ENCODE data around the gene CASK. TPM values are rescaled to one million over a fixed set of nuclear protein-coding genes. Genes with fewer than 3 reads are reported as not detected.
A peak's percentile ranks its signal among the peaks of the same experiment; 100 is the strongest.

Gene CASK
- total and polyA plus RNA-seq, 7 experiments from 2014 or later: 5.6 to 72.4 (median 43.5) TPM

DNA sequence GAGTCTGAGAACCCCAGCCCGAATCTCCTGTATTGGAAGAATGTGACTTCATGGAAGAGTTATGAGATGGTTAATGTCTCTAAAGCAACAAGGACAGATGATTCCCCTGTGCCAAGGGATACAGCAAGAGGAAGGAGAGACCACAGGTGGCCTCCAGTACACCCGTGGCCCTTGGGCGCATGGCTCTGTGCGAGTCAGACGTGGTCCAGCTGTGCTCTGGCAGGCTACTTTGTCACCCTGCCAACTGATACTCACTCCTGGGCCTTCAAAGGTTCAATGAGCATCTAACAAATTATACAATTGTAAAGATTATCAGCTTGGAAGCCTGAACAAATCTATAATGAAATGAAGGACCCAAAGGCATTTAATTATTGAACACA lies 404.5 kb downstream of the CASK start:
- ChIA-PET CTCF (no interaction called here), POLR2A (no interaction called here)
- Mint-ChIP-seq H3K27ac (peak overlapping the region in 2 of 9 donors; percentile 48 to 58), H3K36me3 (peaks cover 0 to 11% (median 4%) of the 10 kb centered on the region in 5 donors), H3K4me3 (no peak overlapping the region), H3K4me1 (peaks cover 0 to 26% (median 7%) of the 10 kb centered on the region in 7 donors), H3K27me3 (no peaks in the 10 kb centered on the region), H3K9me3 (no peaks in the 10 kb centered on the region)
- ATAC-seq (no peak), DNase-seq (no peak)
- Histone ChIP-seq H3K27ac (ENCODE audit: low read depth, low read length) (no peak overlapping the region), H3K27me3 (ENCODE audit: control insufficient read depth in 2 of 2, insufficient read depth in 2 of 2, low read length in 2 of 2) (no peaks in the 10 kb centered on the region), H3K9me3 (ENCODE audit: control insufficient read depth in 2 of 3, low read length in 3 of 3) (no peaks in the 10 kb centered on the region), H3K4me1 (ENCODE audit: control insufficient read depth in 2 of 2, insufficient read depth in 2 of 2, low read length in 2 of 2) (no peaks in the 10 kb centered on the region), H3K4me3 (ENCODE audit: low read length) (no peak overlapping the region), H3K36me3 (ENCODE audit: control insufficient read depth in 2 of 3, insufficient read depth in 3 of 3, low read length in 3 of 3) (peaks cover 0 to 3% (median 0%) of the 10 kb centered on the region in 3 experiments)
- intact Hi-C loops (cut with micrococcal nuclease): no loop called here

DNA sequence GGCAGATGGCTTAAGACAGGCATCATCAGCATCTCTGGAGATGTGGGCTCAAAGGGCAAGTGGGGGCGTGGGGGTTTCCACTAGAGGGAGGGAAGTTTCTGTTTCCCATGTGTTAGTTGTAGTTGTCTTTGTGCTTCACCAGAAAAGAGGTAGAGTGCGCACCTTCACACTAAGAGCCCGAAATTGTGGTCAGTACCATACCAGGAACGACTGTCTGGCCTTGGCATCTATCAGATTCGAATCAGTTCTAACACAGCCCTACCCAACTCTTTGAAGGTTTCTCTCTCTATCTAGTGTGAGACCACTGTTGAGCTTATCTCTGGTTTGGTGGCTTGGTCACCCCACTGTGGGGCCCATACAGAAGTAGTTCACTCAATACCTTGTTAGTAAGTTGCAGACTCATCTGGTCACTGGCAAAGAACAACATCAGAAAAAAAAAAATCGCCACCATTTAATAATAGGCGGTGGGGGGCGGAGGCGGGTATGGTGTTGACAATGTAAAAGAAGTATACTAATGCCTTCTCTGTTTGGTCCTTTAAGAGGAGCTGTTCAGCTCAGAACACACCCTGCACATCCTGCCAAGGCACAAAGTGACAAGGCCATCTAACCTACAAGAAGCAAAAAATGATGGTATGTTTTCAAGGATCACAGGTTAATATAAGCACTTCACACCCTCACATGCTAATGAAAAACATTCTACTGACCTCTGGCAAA lies 405.1 kb downstream of the CASK start:
- Mint-ChIP-seq H3K27ac (peak overlapping the region in 3 of 9 donors; percentile 20 to 58 (median 48)), H3K36me3 (peaks cover 0 to 11% (median 4%) of the 10 kb centered on the region in 5 donors), H3K4me3 (no peak overlapping the region), H3K4me1 (peaks cover 0 to 31% (median 8%) of the 10 kb centered on the region in 7 donors), H3K27me3 (no peaks in the 10 kb centered on the region), H3K9me3 (no peaks in the 10 kb centered on the region)
- Histone ChIP-seq H3K4me3 (ENCODE audit: low read length) (no peak overlapping the region), H3K27me3 (ENCODE audit: control insufficient read depth in 2 of 2, insufficient read depth in 2 of 2, low read length in 2 of 2) (no peaks in the 10 kb centered on the region), H3K4me1 (ENCODE audit: control insufficient read depth in 2 of 2, insufficient read depth in 2 of 2, low read length in 2 of 2) (no peaks in the 10 kb centered on the region), H3K36me3 (ENCODE audit: control insufficient read depth in 2 of 3, insufficient read depth in 3 of 3, low read length in 3 of 3) (peaks cover 0 to under 1% (median 0%) of the 10 kb centered on the region in 3 experiments), H3K9me3 (ENCODE audit: control insufficient read depth in 2 of 3, low read length in 3 of 3) (no peaks in the 10 kb centered on the region), H3K27ac (ENCODE audit: low read depth, low read length) (no peak overlapping the region)
- POLR2A ChIA-PET: no interaction called here
- intact Hi-C loops (cut with micrococcal nuclease): no loop called here
- DNase-seq: peak in 1 of 9 donors; percentile 45
- CTCF ChIA-PET: interaction anchor here (0.7 kb wide), 1 partner anchor 12 kb away, joined by 3 read pairs; no protein-coding TSS in a partner anchor
- ATAC-seq: no peak

DNA sequence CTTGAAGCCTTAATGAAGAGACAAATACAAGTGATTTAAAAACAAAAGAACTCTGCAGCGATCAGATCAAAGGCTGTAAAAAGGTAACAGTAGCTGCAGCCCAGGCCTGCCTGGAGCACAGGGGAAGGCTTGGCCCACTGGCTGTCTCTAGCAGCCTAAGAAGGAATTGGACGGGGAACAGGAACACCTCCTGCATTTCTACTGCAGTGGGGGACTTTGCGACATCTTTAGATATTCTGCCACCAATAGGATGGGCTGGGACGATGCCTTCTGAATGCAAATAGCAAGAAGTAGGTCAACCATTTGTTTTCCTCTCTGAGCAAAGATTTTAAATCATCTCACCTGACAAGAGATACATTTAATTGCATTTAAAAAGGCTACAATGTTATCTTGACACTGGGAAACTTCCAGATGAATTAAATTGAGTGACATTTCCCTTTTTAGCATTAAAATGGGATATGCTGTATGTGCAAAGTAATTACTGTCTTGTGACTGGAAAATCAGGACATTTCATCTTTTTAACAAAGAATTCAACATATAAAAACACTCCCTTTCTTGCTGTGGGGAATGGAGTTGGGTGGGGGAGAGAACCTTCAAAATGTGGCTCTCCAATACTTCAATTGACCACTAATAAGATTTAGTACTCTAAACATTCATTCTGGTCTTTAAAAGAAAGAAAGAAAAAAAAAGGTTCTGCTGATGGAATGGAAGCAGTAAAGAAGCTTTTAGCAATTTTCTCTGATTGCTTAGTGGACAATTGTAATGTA lies 406.2 kb downstream of the CASK start:
- Histone ChIP-seq H3K4me3 (ENCODE audit: low read length) (no peak overlapping the region), H3K36me3 (ENCODE audit: control insufficient read depth in 2 of 3, insufficient read depth in 3 of 3, low read length in 3 of 3) (no peaks in the 10 kb centered on the region), H3K27me3 (ENCODE audit: control insufficient read depth in 2 of 2, insufficient read depth in 2 of 2, low read length in 2 of 2) (no peaks in the 10 kb centered on the region), H3K27ac (ENCODE audit: low read depth, low read length) (no peak overlapping the region), H3K4me1 (ENCODE audit: control insufficient read depth in 2 of 2, insufficient read depth in 2 of 2, low read length in 2 of 2) (peaks cover 0 to 1% of the 10 kb centered on the region in 2 donors), H3K9me3 (ENCODE audit: control insufficient read depth in 2 of 3, low read length in 3 of 3) (no peaks in the 10 kb centered on the region)
- CTCF ChIA-PET: no interaction called here
- POLR2A ChIA-PET: no interaction called here
- no peak for ATAC-seq
- no peak for DNase-seq
- intact Hi-C loops (cut with micrococcal nuclease): no loop called here
- Mint-ChIP-seq H3K4me1 (peaks cover 0 to 36% (median 8%) of the 10 kb centered on the region in 7 donors), H3K27ac (peak overlapping the region in 5 of 9 donors; percentile 2 to 76 (median 28)), H3K4me3 (no peak overlapping the region), H3K27me3 (no peaks in the 10 kb centered on the region), H3K9me3 (no peaks in the 10 kb centered on the region), H3K36me3 (peaks cover 0 to 11% (median 4%) of the 10 kb centered on the region in 5 donors)

DNA sequence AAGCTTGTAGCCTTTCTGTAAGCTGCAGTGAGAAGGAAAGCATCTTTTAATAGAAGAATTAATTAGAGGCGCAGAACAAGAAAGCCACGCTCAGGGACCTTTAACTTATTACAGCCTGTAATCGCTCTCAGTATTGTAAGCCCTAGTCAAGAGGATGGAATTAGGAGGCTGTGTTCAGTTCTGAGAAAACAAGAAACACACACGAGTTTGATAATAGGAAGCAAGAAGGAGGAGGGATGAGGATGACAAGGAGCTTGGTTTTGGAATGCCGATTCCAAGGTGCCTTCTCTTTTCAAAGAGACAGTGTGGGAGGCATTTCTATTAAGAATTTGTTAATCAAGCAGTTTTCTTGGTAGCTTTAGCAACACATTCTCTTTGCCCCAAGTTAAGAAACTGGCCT lies 406.9 kb downstream of the CASK start:
- intact Hi-C loops (cut with micrococcal nuclease): no loop called here
- Mint-ChIP-seq H3K36me3 (peaks cover 0 to 11% (median 4%) of the 10 kb centered on the region in 5 donors), H3K4me3 (no peak overlapping the region), H3K27ac (peak overlapping the region in 4 of 9 donors; percentile 18 to 41 (median 30)), H3K4me1 (peaks cover 0 to 39% (median 8%) of the 10 kb centered on the region in 7 donors), H3K27me3 (no peaks in the 10 kb centered on the region), H3K9me3 (no peaks in the 10 kb centered on the region)
- H3K27ac ChIP-seq (ENCODE audit: low read depth, low read length): no peak overlapping the region
- H3K36me3 ChIP-seq (ENCODE audit: control insufficient read depth in 2 of 3, insufficient read depth in 3 of 3, low read length in 3 of 3): no peaks in the 10 kb centered on the region
- ChIA-PET CTCF (no interaction called here), POLR2A (no interaction called here)
- no peak for DNase-seq
- no peak overlapping the region for H3K4me3 ChIP-seq (ENCODE audit: low read length)
- peaks cover 0 to 3% of the 10 kb centered on the region in 2 donors for H3K4me1 ChIP-seq (ENCODE audit: control insufficient read depth in 2 of 2, insufficient read depth in 2 of 2, low read length in 2 of 2)
- no peaks in the 10 kb centered on the region for H3K27me3 ChIP-seq (ENCODE audit: control insufficient read depth in 2 of 2, insufficient read depth in 2 of 2, low read length in 2 of 2)
- no peak for ATAC-seq
- H3K9me3 ChIP-seq (ENCODE audit: control insufficient read depth in 2 of 3, low read length in 3 of 3): no peaks in the 10 kb centered on the region

DNA sequence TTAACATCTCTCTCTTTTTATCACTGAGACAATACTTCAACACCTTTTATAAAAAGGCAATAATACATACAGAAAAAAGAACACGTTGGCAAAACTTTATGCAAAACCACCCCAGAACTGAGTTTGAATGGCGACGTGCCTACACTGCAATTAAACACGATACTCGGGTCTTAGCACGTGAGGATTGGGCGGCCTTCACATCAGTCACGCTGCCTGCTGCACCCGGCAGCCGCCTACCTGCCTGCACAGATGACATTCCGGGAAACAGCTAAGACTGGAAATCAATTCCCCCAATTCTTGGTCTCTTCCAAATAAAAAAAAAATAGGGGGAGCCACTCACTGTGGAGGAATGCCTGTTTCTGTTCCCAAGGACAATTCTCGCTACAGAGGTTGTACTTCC lies 408.0 kb downstream of the CASK start:
- Mint-ChIP-seq H3K36me3 (peaks cover 0 to 9% (median 4%) of the 10 kb centered on the region in 5 donors), H3K4me3 (no peak overlapping the region), H3K9me3 (no peaks in the 10 kb centered on the region), H3K4me1 (peaks cover 0 to 43% (median 8%) of the 10 kb centered on the region in 7 donors), H3K27ac (peak overlapping the region in 2 of 9 donors; percentile 2 to 28), H3K27me3 (no peaks in the 10 kb centered on the region)
- CTCF ChIA-PET: no interaction called here
- Histone ChIP-seq H3K27me3 (ENCODE audit: control insufficient read depth in 2 of 2, insufficient read depth in 2 of 2, low read length in 2 of 2) (no peaks in the 10 kb centered on the region), H3K4me3 (ENCODE audit: low read length) (no peak overlapping the region), H3K27ac (ENCODE audit: low read depth, low read length) (no peak overlapping the region), H3K4me1 (ENCODE audit: control insufficient read depth in 2 of 2, insufficient read depth in 2 of 2, low read length in 2 of 2) (peaks cover 0 to 3% of the 10 kb centered on the region in 2 donors), H3K9me3 (ENCODE audit: control insufficient read depth in 2 of 3, low read length in 3 of 3) (no peaks in the 10 kb centered on the region), H3K36me3 (ENCODE audit: control insufficient read depth in 2 of 3, insufficient read depth in 3 of 3, low read length in 3 of 3) (no peaks in the 10 kb centered on the region)
- POLR2A ChIA-PET: no interaction called here
- intact Hi-C loops (cut with micrococcal nuclease): no loop called here
- no peak for DNase-seq
- no peak for ATAC-seq

DNA sequence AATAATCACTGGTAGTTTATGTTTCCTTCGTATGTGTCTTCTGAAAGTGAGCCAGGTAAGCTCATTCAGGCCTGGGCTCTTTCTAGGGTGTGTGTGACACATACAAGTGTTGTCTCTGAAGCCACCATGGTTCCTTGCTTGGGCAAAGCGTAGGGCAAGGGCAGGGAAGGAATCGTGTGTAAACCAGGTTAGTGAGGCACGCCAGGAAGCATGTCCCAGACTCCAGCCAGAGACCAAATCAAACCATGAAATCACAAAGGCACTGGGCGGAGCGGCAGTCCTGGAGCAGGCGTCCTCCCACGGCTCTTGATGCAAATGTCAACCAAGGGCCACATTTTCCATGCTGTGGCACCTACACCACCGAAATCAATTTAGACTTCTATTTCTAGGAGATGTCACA lies 409.2 kb downstream of the CASK start:
- no peak overlapping the region for H3K27ac ChIP-seq (ENCODE audit: low read depth, low read length)
- Mint-ChIP-seq H3K9me3 (no peaks in the 10 kb centered on the region), H3K27me3 (no peaks in the 10 kb centered on the region), H3K4me1 (peaks cover 0 to 40% (median 8%) of the 10 kb centered on the region in 7 donors), H3K27ac (peak overlapping the region in 2 of 9 donors; percentile 10 to 46), H3K4me3 (no peak overlapping the region), H3K36me3 (peaks cover 0 to 6% (median 4%) of the 10 kb centered on the region in 5 donors)
- CTCF ChIA-PET: no interaction called here
- POLR2A ChIA-PET: no interaction called here
- ATAC-seq: no peak
- H3K4me3 ChIP-seq (ENCODE audit: low read length): no peak overlapping the region
- H3K4me1 ChIP-seq (ENCODE audit: control insufficient read depth in 2 of 2, insufficient read depth in 2 of 2, low read length in 2 of 2): peaks cover 0 to 3% of the 10 kb centered on the region in 2 donors
- no peaks in the 10 kb centered on the region for H3K27me3 ChIP-seq (ENCODE audit: control insufficient read depth in 2 of 2, insufficient read depth in 2 of 2, low read length in 2 of 2)
- DNase-seq: no peak
- intact Hi-C loops (cut with micrococcal nuclease): no loop called here
- H3K9me3 ChIP-seq (ENCODE audit: control insufficient read depth in 2 of 3, low read length in 3 of 3): no peaks in the 10 kb centered on the region
- H3K36me3 ChIP-seq (ENCODE audit: control insufficient read depth in 2 of 3, insufficient read depth in 3 of 3, low read length in 3 of 3): no peaks in the 10 kb centered on the region

All from naive thymus-derived CD4-positive, alpha-beta T cell (primary cell).